ENCODE measurements around the gene SYTL1.
A peak's percentile ranks its signal among the peaks of the same experiment; 100 is the strongest.

SYTL1 gene

DNA sequence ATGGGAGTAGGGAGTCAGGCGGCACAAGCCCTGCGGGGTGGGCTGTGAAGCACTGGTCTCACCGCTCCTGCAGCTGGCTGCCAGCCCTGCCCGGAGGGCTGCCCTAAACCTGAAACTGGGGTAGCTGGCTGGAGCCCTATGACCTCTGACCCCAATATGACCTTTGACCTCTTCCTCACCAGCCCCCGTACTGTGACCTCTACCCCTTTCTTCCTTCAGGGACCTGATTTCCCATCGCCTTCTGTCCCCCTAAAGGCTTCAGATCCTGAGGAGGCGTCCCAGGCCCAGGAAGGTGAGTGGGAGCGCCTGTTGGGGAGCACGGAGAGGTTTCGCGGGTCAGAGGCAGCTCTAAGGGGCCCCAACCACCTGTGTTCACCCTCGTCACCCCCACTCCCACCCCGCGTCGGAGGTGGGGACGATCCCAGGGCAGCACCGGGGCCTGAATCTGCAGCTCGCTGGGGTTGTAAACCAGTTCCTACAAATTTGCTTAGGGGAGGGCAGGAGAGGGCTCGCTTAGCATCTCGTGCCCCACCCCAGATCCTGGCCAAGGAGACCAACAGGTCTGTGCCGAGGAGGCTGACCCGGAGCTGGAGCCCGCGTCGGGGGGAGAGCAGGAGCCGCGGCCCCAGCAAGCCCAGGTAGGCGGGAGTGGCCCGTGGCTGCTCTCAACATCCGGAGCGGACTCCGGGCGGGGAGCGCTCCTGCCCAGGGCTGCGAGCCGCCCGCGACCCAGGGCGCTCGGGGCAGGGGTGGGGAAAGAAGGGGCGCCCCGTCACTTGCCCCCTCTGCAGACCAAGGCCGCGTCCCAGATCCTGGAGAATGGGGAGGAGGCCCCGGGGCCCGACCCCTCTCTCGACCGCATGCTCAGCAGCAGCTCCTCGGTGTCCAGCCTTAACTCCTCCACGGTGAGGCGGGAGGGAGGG lies 7.3 kb downstream of the SYTL1 start:
- DNase-seq (ENCODE audit: low read depth): no peak

DNA sequence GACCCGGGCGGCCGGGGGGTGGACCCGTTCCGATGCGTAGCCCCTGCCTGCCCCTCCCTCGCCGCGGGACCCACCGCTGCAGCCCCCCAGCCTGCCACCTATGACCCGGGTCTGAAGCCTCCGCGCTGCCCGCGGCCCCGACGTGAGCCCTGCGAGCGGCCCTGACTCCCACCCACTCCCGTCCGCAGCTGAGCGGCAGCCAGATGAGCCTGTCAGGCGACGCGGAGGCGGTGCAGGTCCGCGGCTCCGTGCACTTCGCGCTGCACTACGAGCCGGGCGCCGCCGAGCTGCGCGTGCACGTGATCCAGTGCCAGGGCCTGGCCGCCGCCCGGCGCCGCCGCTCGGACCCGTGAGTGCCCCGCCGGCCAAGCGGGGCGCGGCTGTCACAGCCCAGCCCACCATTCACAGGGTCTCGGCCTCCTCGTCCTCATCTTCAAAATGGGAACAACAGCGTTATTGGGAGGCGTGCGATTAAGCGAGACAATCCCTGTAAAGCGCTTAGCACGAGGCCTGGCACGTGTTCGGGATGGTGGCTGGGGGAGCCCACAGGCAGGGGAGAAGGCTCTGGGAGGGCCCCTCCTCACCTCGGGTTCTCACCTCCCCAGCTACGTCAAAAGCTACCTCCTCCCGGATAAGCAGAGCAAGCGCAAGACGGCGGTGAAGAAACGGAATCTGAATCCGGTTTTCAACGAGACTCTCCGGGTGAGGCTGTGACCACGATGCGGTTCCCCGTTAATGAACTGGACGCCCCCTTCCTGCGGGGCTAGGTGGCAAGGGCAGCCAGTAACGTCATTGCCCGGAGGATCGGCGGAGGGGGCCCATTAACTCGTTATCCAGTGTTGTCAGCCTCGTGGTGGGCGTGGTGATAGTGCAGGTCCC lies 8.2 kb downstream of the SYTL1 start:
- DNase-seq (ENCODE audit: low read depth): no peak

DNA sequence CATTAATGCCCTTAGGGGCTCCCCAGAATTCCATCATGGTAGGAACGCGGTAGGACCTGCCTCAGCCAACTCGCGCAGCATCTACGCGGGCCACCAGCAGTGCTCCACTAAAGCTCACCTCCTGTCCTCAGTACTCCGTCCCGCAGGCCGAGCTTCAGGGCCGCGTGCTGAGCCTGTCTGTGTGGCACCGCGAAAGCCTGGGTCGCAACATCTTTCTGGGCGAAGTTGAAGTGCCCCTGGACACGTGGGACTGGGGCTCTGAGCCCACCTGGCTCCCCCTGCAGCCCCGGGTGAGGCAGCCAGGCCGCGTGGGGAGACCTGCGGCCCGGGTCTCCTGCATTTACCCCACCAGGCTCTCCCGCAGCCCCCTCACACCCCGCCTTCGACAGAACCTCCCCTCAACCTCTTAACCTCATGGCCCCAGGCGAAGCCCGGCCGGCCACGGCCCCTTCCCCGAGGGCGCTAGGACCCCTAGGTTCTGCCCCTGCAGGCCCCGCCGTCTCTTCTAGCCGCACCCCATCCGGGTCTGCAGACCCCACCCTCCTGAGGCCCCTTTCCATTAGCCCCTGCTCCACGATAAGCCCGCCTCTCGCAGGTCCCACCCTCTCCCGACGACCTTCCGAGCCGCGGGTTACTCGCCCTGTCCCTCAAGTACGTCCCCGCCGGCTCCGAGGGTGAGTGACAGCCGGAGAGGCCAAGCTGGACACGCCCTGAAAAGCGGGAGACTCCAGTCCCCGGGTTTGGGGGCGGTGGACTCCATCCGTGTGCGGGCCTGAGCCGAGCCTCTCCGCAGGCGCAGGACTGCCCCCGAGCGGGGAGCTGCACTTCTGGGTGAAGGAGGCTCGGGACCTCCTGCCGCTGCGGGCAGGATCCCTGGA lies 9.1 kb downstream of the SYTL1 start:
- DNase-seq (ENCODE audit: low read depth): no peak

GRCh38 chr1:27351541-27352107 lies 9.8 kb downstream of the SYTL1 start:
- DNase-seq (ENCODE audit: low read depth): no peak

GRCh38 chr1:27353166-27353565 lies 11.3 kb downstream of the SYTL1 start:
- DNase-seq (ENCODE audit: low read depth): no peak

DNA sequence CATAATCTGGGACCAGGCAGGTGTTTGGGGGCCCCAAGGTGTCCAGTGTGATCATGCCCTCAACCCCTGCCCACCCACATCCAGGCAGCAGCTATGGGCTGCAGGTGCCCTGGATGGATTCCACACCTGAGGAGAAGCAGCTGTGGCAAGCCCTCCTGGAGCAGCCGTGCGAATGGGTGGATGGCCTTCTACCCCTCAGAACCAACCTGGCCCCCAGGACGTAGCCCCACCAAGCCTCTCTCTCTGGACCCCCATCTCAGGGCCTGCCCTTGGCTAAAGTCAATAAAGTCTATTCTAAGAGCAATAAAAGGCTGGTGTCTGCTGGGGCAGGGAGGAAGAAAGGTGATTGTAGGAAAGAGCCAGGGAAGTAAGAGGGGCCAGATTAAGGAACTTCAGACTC lies 11.8 kb downstream of the SYTL1 start:
- DNase-seq (ENCODE audit: low read depth): no peak

DNA sequence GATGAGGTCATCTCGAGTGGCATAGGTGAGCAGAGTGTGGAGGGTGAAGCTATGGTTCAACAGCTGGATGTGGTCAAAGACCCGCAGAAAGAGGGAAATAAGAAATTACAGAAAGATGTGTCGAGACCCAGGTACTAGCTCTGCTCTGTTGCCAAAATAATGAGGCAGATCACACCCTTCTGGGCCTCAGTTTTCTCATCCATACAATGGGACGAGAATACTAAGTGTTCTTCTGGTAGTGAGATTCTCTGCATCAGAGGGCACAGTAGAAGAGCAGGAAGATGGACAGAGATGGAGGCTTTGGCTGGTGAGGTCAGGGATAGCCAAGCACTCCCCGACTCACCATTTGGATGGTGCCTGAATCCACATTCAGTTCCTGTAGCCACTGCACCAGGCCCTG lies 13.9 kb downstream of the SYTL1 start:
- DNase-seq (ENCODE audit: low read depth): no peak

DNA sequence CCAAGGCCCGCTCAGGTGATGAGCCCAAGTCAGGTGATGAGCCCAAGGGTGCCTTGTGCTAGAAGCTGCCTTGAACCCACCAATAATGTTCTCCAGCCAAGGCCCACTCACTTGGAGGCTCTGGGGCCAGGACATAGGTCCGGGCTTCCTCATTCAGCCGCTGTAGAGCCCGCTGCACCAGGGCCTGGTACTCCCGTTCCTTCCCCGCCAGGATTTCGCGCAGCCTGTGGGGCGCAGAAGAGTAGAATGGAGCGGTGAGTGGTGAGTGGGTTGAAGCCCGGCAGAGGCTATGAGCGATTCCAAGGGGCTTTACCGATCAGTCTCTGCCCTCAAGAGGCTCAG lies 14.4 kb downstream of the SYTL1 start:
- DNase-seq (ENCODE audit: low read depth): no peak

DNA sequence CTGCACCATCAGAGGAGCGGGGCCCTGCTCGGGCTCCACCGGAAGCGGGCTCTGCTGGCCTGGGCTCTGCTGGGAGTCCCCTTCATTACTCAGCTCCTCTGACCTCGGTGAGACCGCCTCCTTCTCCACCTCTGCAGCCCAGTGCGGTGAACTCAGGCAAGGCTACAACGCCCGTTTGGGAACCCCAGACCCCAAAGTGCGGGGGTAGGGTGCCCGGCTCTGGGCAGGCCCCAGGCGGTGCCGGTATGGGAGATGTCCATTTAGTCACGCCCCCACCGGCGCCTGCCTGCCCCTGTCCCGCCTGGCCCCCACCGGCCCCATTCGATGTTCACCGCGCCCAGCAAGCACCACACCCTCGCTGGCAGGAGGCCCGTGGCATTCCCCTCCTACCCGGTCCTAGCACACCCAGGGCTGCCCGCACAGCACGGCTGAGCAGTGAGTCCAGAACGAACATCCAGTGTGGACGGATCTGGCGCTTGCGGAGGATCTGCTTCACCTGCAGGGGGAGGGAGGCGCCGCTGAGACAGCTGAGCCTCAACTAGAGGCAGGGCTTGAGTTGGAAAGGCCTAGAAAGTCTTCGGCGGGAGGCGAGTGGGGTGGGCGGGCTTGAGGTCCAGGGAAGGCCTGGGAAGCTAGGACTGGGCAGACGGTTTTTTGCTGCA lies 14.9 kb downstream of the SYTL1 start:
- DNase-seq (ENCODE audit: low read depth): no peak

DNA sequence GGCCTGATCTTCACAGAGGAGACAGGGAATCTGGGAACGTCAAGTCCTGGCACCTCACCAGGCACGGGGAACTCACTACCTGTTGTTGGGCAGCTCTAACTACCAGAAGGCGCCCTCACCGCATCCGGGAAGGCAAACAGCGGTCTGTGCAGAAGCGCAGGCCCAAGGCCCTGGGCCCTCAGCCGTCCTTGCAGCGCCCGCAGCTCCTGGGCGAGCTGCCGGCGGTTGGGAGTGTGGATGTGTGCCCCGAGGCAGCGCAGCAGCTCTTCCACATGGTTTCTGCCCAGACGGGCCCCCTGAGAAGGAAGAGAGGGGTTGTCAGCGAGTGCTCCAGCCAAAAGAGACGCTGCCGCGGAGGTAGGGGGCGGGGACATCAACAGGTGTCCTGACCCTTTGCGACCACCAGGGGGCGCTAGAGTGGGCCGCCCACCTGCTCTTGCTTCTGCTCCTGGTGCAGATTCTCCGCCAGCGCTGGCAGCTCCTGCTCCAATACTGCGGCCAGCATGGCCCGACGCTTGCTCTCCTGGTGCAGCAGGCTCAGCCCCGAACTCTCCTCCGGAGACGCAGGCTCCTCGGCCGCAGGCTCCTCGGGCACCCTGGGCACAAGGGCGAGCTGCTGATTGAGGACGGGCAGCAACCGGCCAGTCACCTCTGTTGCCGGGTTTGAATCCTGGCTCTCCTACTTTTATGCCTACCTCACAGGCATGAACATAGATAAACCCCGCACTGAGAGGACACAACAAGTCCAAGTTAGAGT lies 15.6 kb downstream of the SYTL1 start:
- peak; percentile 68 for DNase-seq (ENCODE audit: low read depth)

DNA sequence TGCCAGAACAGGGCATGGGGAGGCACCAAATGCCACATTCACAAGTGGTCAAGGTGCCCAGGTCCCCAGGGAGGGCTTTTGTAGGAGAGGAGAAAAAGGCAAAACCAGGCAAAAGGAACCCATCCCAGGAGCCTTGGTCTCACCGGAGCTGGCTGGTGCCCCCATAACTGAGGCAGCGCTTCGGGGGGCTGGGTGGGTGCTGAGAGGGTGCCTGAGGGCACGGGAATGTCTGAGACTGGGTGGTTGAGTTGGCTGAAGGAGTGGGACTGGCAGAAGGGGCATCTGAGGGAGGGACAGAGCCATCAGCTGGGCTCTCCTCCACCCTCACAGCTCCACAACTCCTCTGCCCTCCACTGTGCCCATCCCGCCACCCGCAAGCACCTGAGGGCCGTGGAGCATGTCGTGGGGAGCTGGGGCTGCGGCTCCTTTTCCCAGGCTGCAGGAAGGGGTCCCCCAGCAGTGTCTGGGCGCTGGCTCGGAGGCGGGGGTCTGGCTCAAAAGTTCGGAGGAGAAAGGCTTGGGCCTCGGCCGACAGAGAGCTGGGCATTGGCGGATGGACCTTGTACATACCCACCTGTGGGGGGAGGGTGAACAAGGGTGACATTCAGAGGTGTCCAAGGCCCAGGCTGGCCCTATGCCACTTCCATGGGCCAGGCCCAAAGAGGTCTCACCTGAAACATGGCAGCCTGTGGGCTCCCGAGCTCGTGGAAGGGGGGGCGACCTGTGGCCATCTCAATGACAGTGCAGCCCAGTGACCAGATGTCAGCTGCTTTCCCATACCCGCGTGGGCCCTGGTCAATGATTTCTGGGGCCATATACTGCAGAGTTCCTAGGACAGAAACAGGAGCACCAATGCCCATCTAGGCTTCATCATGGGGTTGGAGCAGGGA lies 16.5 kb downstream of the SYTL1 start:
- DNase-seq (ENCODE audit: low read depth): no peak

- no peak for DNase-seq (ENCODE audit: low read depth)
Observed at GRCh38 chr1:27358928-27359313, 17.1 kb downstream of the SYTL1 start.

- DNase-seq (ENCODE audit: low read depth): no peak
Observed at GRCh38 chr1:27359822-27360158, 18.0 kb downstream of the SYTL1 start.

- DNase-seq (ENCODE audit: low read depth): peak; percentile 34
Observed at GRCh38 chr1:27360159-27361043, 18.6 kb downstream of the SYTL1 start.

DNA sequence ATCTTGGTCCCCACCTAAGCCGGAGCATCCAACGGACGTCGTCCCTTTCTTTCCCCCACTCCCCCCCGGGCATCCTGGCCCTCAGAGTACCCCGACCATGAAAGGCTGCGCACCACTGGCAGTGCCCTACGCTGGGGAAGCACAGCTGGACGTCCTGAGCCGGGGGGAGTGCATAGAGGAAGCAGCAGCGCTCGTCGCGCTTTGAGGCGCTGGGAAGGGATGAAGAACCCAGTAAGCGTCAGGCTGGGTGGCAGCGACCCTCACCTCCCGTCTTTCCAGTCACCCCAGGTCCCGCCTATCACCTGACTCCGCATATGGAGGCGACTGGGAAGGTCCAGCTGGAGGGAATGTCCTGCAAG lies 19.2 kb downstream of the SYTL1 start:
- no peak for DNase-seq (ENCODE audit: low read depth)

GRCh38 chr1:27361553-27361952 lies 19.7 kb downstream of the SYTL1 start:
- DNase-seq (ENCODE audit: low read depth): no peak

DNA sequence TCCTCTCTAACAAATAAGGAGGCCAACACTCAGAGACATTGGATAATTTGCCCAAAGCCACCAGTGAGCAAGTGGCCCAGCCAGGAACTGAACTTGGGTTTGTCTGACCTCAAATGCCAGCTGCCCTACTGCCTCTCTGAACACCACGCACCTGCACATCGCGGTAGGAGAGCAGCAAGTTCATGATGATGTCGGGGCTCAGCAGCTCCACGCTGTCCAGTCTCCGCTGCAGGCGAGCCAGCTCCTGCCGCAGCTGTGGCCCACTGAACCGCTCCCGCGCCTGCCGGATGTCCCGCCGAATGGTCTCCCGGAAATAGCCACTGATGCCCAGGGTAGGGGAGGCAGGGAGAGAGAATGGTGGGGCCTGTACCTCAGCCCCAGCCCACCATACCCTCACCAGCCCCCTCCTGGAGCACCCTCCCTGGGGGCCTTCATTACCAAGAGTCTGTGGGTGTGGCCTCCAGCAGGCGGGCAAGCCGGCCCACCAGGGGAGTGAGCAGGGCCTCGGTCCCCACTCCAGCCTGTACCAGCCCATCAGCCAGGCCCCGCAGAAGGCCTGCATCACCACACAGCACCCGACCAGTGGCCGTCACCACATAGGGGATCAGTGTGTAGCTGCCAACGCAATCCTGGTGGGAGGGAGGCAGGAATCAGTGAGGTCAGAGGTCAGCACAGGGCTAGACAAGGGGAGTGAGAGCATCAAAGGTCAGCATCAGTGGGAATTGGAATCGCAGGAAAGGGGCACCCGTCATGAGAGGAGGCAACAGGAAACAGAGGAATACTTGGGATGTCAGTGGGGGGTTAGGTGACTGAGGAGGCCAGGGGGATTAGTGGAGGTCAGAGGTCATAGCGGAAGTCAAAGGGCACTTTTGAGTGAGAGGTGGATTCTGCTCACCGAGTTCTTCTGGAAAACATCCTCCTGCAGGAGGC lies 22.2 kb downstream of the SYTL1 start:
- no peak for DNase-seq (ENCODE audit: low read depth)
